ENCODE measurements around the gene ATAD3B.
"Not testable (repeated sequence)": the region's sequence is repeated elsewhere in the genome, so short reads cannot be mapped to it uniquely, and the experiment has no call there.

Gene ATAD3B

GRCh38 chr1:1533894-1534291 lies 62.3 kb downstream of the ATAD3B start:
- H3K4me3 Mint-ChIP-seq; H3K27me3 Mint-ChIP-seq; H3K27ac Mint-ChIP-seq; H3K4me1 Mint-ChIP-seq (ENCODE audit: low read depth); H3K9me3 Mint-ChIP-seq: not testable (repeated sequence)
- peaks cover 21% of the 10 kb centered on the region for H3K36me3 Mint-ChIP-seq (ENCODE audit: low read depth)

- Mint-ChIP-seq H3K4me1 (ENCODE audit: low read depth) (no peaks in the 10 kb centered on the region), H3K4me3 (no peak overlapping the region), H3K9me3 (peaks cover 4% of the 10 kb centered on the region), H3K27ac (no peak overlapping the region), H3K36me3 (ENCODE audit: low read depth) (peaks cover 21% of the 10 kb centered on the region), H3K27me3 (no peaks in the 10 kb centered on the region)
Observed at GRCh38 chr1:1534401-1535154, 63.0 kb downstream of the ATAD3B start.

GRCh38 chr1:1535201-1536018 lies 63.8 kb downstream of the ATAD3B start:
- Mint-ChIP-seq H3K4me1 (ENCODE audit: low read depth) (no peaks in the 10 kb centered on the region), H3K27me3 (no peaks in the 10 kb centered on the region), H3K36me3 (ENCODE audit: low read depth) (peaks cover 13% of the 10 kb centered on the region), H3K4me3 (no peak overlapping the region), H3K27ac (no peak overlapping the region), H3K9me3 (peaks cover 4% of the 10 kb centered on the region)

GRCh38 chr1:1536019-1536937 lies 64.7 kb downstream of the ATAD3B start:
- Mint-ChIP-seq H3K4me3 (no peak overlapping the region), H3K36me3 (ENCODE audit: low read depth) (peaks cover 8% of the 10 kb centered on the region), H3K27me3 (no peaks in the 10 kb centered on the region), H3K27ac (no peak overlapping the region), H3K4me1 (ENCODE audit: low read depth) (no peaks in the 10 kb centered on the region), H3K9me3 (peaks cover 4% of the 10 kb centered on the region)

- peaks cover under 1% of the 10 kb centered on the region for H3K9me3 Mint-ChIP-seq
- no peak overlapping the region for H3K4me3 Mint-ChIP-seq
- H3K4me1 Mint-ChIP-seq (ENCODE audit: low read depth): peaks cover 5% of the 10 kb centered on the region
- H3K27me3 Mint-ChIP-seq: no peaks in the 10 kb centered on the region
- H3K36me3 Mint-ChIP-seq (ENCODE audit: low read depth): peaks cover 10% of the 10 kb centered on the region
- H3K27ac Mint-ChIP-seq: no peak overlapping the region
Observed at GRCh38 chr1:1536938-1537546, 65.5 kb downstream of the ATAD3B start.

GRCh38 chr1:1537626-1538250 lies 66.2 kb downstream of the ATAD3B start:
- Mint-ChIP-seq H3K27me3 (no peaks in the 10 kb centered on the region), H3K9me3 (no peaks in the 10 kb centered on the region), H3K36me3 (ENCODE audit: low read depth) (peaks cover 8% of the 10 kb centered on the region), H3K27ac (no peak overlapping the region), H3K4me1 (ENCODE audit: low read depth) (peaks cover 5% of the 10 kb centered on the region), H3K4me3 (no peak overlapping the region)

- Mint-ChIP-seq H3K36me3 (ENCODE audit: low read depth) (peaks cover 8% of the 10 kb centered on the region), H3K4me1 (ENCODE audit: low read depth) (peaks cover 5% of the 10 kb centered on the region), H3K4me3 (no peak overlapping the region), H3K27ac (no peak overlapping the region), H3K27me3 (no peaks in the 10 kb centered on the region), H3K9me3 (no peaks in the 10 kb centered on the region)
Observed at GRCh38 chr1:1538334-1538733, 66.8 kb downstream of the ATAD3B start.

- Mint-ChIP-seq H3K4me3 (no peak overlapping the region), H3K36me3 (ENCODE audit: low read depth) (peaks cover 8% of the 10 kb centered on the region), H3K9me3 (no peaks in the 10 kb centered on the region), H3K27me3 (no peaks in the 10 kb centered on the region), H3K4me1 (ENCODE audit: low read depth) (peaks cover 5% of the 10 kb centered on the region), H3K27ac (no peak overlapping the region)
Observed at GRCh38 chr1:1538989-1539309, 67.4 kb downstream of the ATAD3B start.

- H3K4me1 Mint-ChIP-seq (ENCODE audit: low read depth): peaks cover 5% of the 10 kb centered on the region
- no peaks in the 10 kb centered on the region for H3K27me3 Mint-ChIP-seq
- H3K4me3 Mint-ChIP-seq: peak overlapping the region; percentile 39
- no peaks in the 10 kb centered on the region for H3K9me3 Mint-ChIP-seq
- H3K27ac Mint-ChIP-seq: no peak overlapping the region
- peaks cover 8% of the 10 kb centered on the region for H3K36me3 Mint-ChIP-seq (ENCODE audit: low read depth)
Observed at GRCh38 chr1:1539310-1540089, 67.9 kb downstream of the ATAD3B start.

GRCh38 chr1:1540090-1540817 lies 68.7 kb downstream of the ATAD3B start, which contains the start of gene TMEM240:
TMEM240 (minus strand) TSS chr1:1540624; CDS start chr1:1540346, 278 bp downstream.
- Mint-ChIP-seq H3K27ac (no peak within 1 kb of the TSS), H3K4me1 (ENCODE audit: low read depth) (peaks cover 5% of the 10 kb centered on the region), H3K36me3 (ENCODE audit: low read depth) (peaks cover 13% of the 10 kb centered on the region), H3K4me3 (peak within 1 kb of the TSS; percentile 39), H3K27me3 (no peaks in the 10 kb centered on the region), H3K9me3 (no peaks in the 10 kb centered on the region)

GRCh38 chr1:1540818-1541628 lies 69.5 kb downstream of the ATAD3B start:
- no peak overlapping the region for H3K4me3 Mint-ChIP-seq
- H3K4me1 Mint-ChIP-seq (ENCODE audit: low read depth): peaks cover 5% of the 10 kb centered on the region
- no peak overlapping the region for H3K27ac Mint-ChIP-seq
- H3K27me3 Mint-ChIP-seq: no peaks in the 10 kb centered on the region
- no peaks in the 10 kb centered on the region for H3K9me3 Mint-ChIP-seq
- H3K36me3 Mint-ChIP-seq (ENCODE audit: low read depth): peaks cover 13% of the 10 kb centered on the region

- Mint-ChIP-seq H3K4me3 (no peak overlapping the region), H3K4me1 (ENCODE audit: low read depth) (peaks cover 5% of the 10 kb centered on the region), H3K27ac (no peak overlapping the region), H3K36me3 (ENCODE audit: low read depth) (peaks cover 13% of the 10 kb centered on the region), H3K9me3 (no peaks in the 10 kb centered on the region), H3K27me3 (no peaks in the 10 kb centered on the region)
Observed at GRCh38 chr1:1541956-1542765, 70.6 kb downstream of the ATAD3B start.
